Tibial nerve (tissue), 4 donors: ENCODE measurements around the gene PC.

Experiments
- CTCF ChIP-seq, 5 experiments: fragments of 200-600 bp in 3 of 5; fragments of 450-650 bp in 2 of 5; sonication (generic) in 3 of 5; IDR thresholded peaks; one replicate each; pipeline ENCODE4 v1.5.1; 2016 to 2019; ENCODE audit warnings: antibody characterized with exemption in 5 of 5, mild to moderate bottlenecking in 3 of 5, moderate library complexity in 2 of 5
- EP300 ChIP-seq, 2 donors: sonication (generic); formaldehyde crosslinking; IDR thresholded peaks; one replicate each; pipeline ENCODE4 v1.6.1; 2017; ENCODE audit warnings: antibody characterized with exemption in 2 of 2, mild to moderate bottlenecking in 1 of 2

- no peak for TF ChIP-seq CTCF (IDR thresholded peaks at IDR 0.05)
- TF ChIP-seq EP300 (IDR thresholded peaks at IDR 0.05): no peak
Observed at GRCh38 chr11:66857927-66858185, 100.3 kb downstream of the PC start.
